ENCODE results near the gene FYTTD1. TPM values are rescaled to one million over a fixed set of nuclear protein-coding genes. Genes with fewer than 3 reads are reported as not detected.

Gene FYTTD1
- total RNA-seq, 1 donor from 2014 or later: 84.2 TPM

- peaks cover 15% of the 10 kb centered on the region for H3K36me3 Mint-ChIP-seq (ENCODE audit: low read depth)
- H3K4me1 Mint-ChIP-seq: peaks cover 63% of the 10 kb centered on the region
- TF ChIP-seq, protein P1, sequence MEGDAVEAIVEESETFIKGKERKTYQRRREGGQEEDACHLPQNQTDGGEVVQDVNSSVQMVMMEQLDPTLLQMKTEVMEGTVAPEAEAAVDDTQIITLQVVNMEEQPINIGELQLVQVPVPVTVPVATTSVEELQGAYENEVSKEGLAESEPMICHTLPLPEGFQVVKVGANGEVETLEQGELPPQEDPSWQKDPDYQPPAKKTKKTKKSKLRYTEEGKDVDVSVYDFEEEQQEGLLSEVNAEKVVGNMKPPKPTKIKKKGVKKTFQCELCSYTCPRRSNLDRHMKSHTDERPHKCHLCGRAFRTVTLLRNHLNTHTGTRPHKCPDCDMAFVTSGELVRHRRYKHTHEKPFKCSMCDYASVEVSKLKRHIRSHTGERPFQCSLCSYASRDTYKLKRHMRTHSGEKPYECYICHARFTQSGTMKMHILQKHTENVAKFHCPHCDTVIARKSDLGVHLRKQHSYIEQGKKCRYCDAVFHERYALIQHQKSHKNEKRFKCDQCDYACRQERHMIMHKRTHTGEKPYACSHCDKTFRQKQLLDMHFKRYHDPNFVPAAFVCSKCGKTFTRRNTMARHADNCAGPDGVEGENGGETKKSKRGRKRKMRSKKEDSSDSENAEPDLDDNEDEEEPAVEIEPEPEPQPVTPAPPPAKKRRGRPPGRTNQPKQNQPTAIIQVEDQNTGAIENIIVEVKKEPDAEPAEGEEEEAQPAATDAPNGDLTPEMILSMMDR (IDR thresholded peaks at IDR 0.05): no peak
- H3K9me3 Mint-ChIP-seq: no peaks in the 10 kb centered on the region
- H3K27me3 Mint-ChIP-seq: no peaks in the 10 kb centered on the region
- peak; percentile 84 for DNase-seq
- ChIA-PET POLR2A (interaction anchor here (0.6 to 4.0 kb wide), 21 partner anchors 8 to 1699 kb away, joined by 3 to 47 read pairs (median 6); partner anchors contain the start of genes FYTTD1 and RUBCN), CTCF (interaction anchor here (0.8 to 1.2 kb wide), 3 partner anchors 9 to 40 kb away, joined by 3 to 6 read pairs (median 3); no protein-coding TSS in a partner anchor)
- peak within 1 kb of the TSS; percentile 86 for H3K4me3 Mint-ChIP-seq
- intact Hi-C loops (cut with micrococcal nuclease): loop anchor here (1.0 to 5.0 kb wide), 4 partner anchors 57 to 161 kb away; partner anchors contain the start of gene RPL35A
- peak within 1 kb of the TSS; percentile 97 for H3K27ac Mint-ChIP-seq
- ATAC-seq (ENCODE audit: low read depth): peak; percentile 73
Measured at GRCh38 chr3:197791113-197791891, 41.6 kb downstream of the FYTTD1 start, which contains the start of gene LRCH3. Gene LRCH3, plus strand, starts transcription at chr3:197791254. Its CDS starts 25 bp downstream, at chr3:197791279.

- Mint-ChIP-seq H3K27ac (peak overlapping the region; percentile 90), H3K9me3 (no peaks in the 10 kb centered on the region), H3K4me3 (peak overlapping the region; percentile 86), H3K27me3 (no peaks in the 10 kb centered on the region), H3K36me3 (ENCODE audit: low read depth) (peaks cover 14% of the 10 kb centered on the region), H3K4me1 (peaks cover 67% of the 10 kb centered on the region)
- POLR2A ChIA-PET: interaction anchor here (0.6 to 4.0 kb wide), 15 partner anchors 9 to 1700 kb away, joined by 3 to 47 read pairs (median 7); partner anchors contain the start of genes FYTTD1 and RUBCN
- TF ChIP-seq, protein P1 (IDR thresholded peaks at IDR 0.05): no peak
- ATAC-seq (ENCODE audit: low read depth): peak; percentile 33
- DNase-seq: no peak
- CTCF ChIA-PET: interaction anchor here (1.2 to 1.5 kb wide), 3 partner anchors 9 to 43 kb away, joined by 3 to 14 read pairs (median 6); no protein-coding TSS in a partner anchor
- intact Hi-C loops (cut with micrococcal nuclease): loop anchor here (1.0 to 5.0 kb wide), 4 partner anchors 56 to 160 kb away; partner anchors contain the start of gene RPL35A
Measured at GRCh38 chr3:197791892-197792647, 42.4 kb downstream of the FYTTD1 start.

DNA sequence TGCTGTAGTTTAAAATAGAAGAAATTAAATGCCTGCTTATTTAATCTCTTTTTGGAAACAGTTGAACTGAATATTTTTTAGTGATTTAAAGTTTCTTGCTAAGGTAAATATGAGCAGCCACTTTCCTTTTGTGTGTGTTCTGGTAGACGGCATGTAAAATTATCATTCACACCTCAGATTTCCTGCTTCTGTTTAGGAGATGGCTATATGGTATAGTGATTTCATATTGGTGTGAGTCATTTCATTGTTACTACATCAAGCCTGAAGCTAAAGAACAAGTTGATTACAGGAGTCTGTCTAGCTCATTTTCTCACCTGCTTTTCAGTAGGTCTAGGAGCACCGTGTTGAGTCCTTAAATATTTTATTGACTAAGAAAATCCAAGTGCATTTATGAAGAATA, 43.6 kb downstream of the FYTTD1 start:
- peak; percentile 12 for ATAC-seq (ENCODE audit: low read depth)
- H3K27me3 Mint-ChIP-seq: no peaks in the 10 kb centered on the region
- no peaks in the 10 kb centered on the region for H3K9me3 Mint-ChIP-seq
- H3K27ac Mint-ChIP-seq: peak overlapping the region; percentile 80
- TF ChIP-seq, protein P1 (IDR thresholded peaks at IDR 0.05): no peak
- H3K4me1 Mint-ChIP-seq: peaks cover 71% of the 10 kb centered on the region
- H3K36me3 Mint-ChIP-seq (ENCODE audit: low read depth): peaks cover 9% of the 10 kb centered on the region
- DNase-seq: no peak
- peak overlapping the region; percentile 66 for H3K4me3 Mint-ChIP-seq
- intact Hi-C loops (cut with micrococcal nuclease): loop anchor here (5.0 kb wide), 1 partner anchor 159 kb away; the partner anchor contains the start of gene RPL35A
- ChIA-PET CTCF (interaction anchor here (0.9 to 1.5 kb wide), 3 partner anchors 11 to 194 kb away, joined by 3 to 14 read pairs (median 3); no protein-coding TSS in a partner anchor), POLR2A (interaction anchor here (0.9 to 1.3 kb wide), 3 partner anchors 11 to 55 kb away, joined by 3 to 8 read pairs (median 3); no protein-coding TSS in a partner anchor)

DNA sequence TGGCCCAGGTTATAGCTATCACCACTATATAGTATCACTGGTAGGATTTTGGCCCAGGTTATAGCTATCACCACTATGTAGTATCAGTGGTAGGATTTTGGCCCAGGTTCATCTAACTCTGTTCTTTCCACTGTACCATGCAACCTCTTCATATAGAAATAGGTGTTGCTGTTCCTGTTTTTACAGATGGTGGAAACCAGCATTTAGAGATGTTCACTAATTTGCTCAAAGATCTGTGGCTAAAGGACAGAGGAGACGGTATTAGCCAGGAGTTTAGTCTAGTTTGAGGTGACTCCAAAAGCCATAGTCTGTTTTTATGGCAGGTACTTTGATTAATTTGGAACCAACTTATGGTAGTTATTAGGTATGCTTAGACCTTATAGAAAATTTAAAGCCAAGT, 44.4 kb downstream of the FYTTD1 start:
- intact Hi-C loops (cut with micrococcal nuclease): loop anchor here (5.0 kb wide), 1 partner anchor 158 kb away; the partner anchor contains the start of gene RPL35A
- Mint-ChIP-seq H3K27me3 (no peaks in the 10 kb centered on the region), H3K4me1 (peaks cover 80% of the 10 kb centered on the region), H3K36me3 (ENCODE audit: low read depth) (peaks cover 9% of the 10 kb centered on the region), H3K9me3 (no peaks in the 10 kb centered on the region), H3K4me3 (peak overlapping the region; percentile 19), H3K27ac (peak overlapping the region; percentile 80)
- DNase-seq (no peak), ATAC-seq (ENCODE audit: low read depth) (no peak)
- POLR2A ChIA-PET: interaction anchor here (0.9 to 1.3 kb wide), 3 partner anchors 12 to 80 kb away, joined by 3 to 8 read pairs (median 3); no protein-coding TSS in a partner anchor
- CTCF ChIA-PET: interaction anchor here (0.9 kb wide), 1 partner anchor 195 kb away, joined by 3 read pairs; no protein-coding TSS in a partner anchor
- TF ChIP-seq, protein P1 (IDR thresholded peaks at IDR 0.05): no peak

All from activated B cell treated with CpG ODN at 0.5 μM for 24 hours (primary cell).